ENCODE measurements around the gene DLG2.

Gene DLG2

DNA sequence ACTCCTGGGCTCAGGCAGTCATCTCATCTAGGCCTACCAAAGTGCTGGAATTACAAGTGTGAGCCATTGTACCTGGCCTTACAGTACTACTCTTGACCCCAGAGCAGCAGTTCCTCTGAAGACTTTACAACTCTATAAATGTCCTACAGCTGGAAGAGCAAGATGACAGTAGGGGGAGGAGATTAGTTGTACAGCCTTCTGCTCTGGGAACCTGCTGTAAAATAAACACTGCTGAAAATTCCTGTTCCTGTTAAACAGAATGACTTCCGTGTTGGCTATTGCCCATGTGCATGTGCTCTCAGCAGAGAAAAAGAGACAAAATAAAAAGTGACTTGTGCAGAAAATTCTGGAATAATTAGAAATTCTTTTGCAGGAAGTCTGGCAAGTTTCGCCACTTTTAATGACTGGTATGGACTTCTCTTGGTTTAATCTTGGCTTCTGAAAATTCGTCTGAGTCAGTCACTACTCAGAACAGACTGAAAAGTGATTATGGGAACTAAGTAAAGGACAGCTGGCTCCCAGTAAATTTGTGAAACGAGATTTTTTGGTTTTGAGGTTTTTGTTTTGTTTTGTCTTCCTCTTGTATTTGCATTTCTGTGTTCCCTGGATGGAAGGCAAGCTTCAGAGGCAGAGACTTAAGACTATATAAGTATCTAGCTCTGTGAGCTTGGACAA is 955.7 kb downstream of the DLG2 start:
- Mint-ChIP-seq H3K27ac (ENCODE audit: low read depth) (no peak overlapping the region), H3K4me1 (no peaks in the 10 kb centered on the region), H3K4me3 (no peak overlapping the region), H3K36me3 (ENCODE audit: insufficient read depth) (no peaks in the 10 kb centered on the region), H3K27me3 (no peaks in the 10 kb centered on the region), H3K9me3 (peaks cover 31% of the 10 kb centered on the region)
- ATAC-seq (replicated peaks; ENCODE audit: extremely low read depth, poor library complexity, severe bottlenecking) (no peak), DNase-seq (ENCODE audit: low spot score in 2 of 2) (no peak)

DNA sequence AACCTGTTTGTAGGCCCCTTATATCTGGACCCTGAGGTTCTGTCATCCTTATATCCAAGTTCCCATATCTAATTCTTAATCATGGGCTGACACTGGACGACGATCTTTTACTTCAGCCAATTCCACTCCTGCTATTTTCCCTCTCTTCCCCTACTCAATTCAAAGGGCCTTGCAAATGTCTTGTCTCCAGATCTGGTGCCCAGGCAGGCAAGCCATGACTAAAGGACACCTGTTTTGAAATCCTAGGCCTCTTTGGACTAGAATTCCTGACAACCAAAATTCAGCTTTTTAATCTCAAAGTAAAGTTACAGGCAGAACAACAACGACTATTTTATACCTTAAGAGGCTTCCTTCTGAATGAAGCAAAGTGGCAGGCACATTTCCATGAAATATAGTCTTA is 963.4 kb downstream of the DLG2 start:
- no peaks in the 10 kb centered on the region for H3K4me1 Mint-ChIP-seq
- ATAC-seq (replicated peaks; ENCODE audit: extremely low read depth, poor library complexity, severe bottlenecking): no peak
- no peak overlapping the region for H3K27ac Mint-ChIP-seq (ENCODE audit: low read depth)
- no peaks in the 10 kb centered on the region for H3K27me3 Mint-ChIP-seq
- no peaks in the 10 kb centered on the region for H3K36me3 Mint-ChIP-seq (ENCODE audit: insufficient read depth)
- no peak overlapping the region for H3K4me3 Mint-ChIP-seq
- peaks cover 8% of the 10 kb centered on the region for H3K9me3 Mint-ChIP-seq
- no peak for DNase-seq (ENCODE audit: low spot score in 2 of 2)

GRCh38 chr11:84660257-84660977 is 966.7 kb downstream of the DLG2 start:
- Mint-ChIP-seq H3K27ac (ENCODE audit: low read depth) (no peak overlapping the region), H3K4me3 (no peak overlapping the region), H3K27me3 (no peaks in the 10 kb centered on the region), H3K36me3 (ENCODE audit: insufficient read depth) (no peaks in the 10 kb centered on the region), H3K9me3 (peaks cover 17% of the 10 kb centered on the region), H3K4me1 (no peaks in the 10 kb centered on the region)
- ATAC-seq (replicated peaks; ENCODE audit: extremely low read depth, poor library complexity, severe bottlenecking): no peak
- DNase-seq (ENCODE audit: low spot score in 2 of 2): no peak

DNA sequence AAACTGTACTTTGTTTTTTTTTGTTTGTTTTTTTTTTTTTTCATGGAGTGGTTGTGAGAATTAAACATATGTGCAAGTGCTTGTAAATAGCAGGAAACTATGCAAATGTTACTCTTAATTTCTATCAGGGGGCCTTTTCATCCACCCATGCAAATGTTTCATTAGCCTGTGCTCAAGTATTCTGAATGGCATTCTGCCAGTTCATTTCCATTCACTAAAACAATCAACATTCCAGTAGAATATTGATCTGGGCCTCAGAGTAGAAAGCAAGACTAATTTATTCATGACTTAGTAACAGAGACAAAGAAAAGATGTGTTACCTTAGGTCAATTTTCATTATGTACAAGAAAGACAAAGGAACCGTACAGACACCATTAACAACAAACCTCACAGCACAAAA is 971.4 kb downstream of the DLG2 start:
- no peaks in the 10 kb centered on the region for H3K36me3 Mint-ChIP-seq (ENCODE audit: insufficient read depth)

GRCh38 chr11:84648471-84648870 is 978.7 kb downstream of the DLG2 start:
- Mint-ChIP-seq H3K36me3 (ENCODE audit: insufficient read depth) (no peaks in the 10 kb centered on the region), H3K4me1 (no peaks in the 10 kb centered on the region), H3K9me3 (peaks cover 23% of the 10 kb centered on the region), H3K27ac (ENCODE audit: low read depth) (no peak overlapping the region), H3K4me3 (no peak overlapping the region), H3K27me3 (no peaks in the 10 kb centered on the region)
- ATAC-seq (replicated peaks; ENCODE audit: extremely low read depth, poor library complexity, severe bottlenecking) (no peak), DNase-seq (ENCODE audit: low spot score in 2 of 2) (no peak)

More for the DNA sequence above, 971.4 kb downstream of the DLG2 start:
- peaks cover 39% of the 10 kb centered on the region for H3K9me3 Mint-ChIP-seq
- no peak for DNase-seq (ENCODE audit: low spot score in 2 of 2)
- no peak overlapping the region for H3K4me3 Mint-ChIP-seq
- H3K4me1 Mint-ChIP-seq: no peaks in the 10 kb centered on the region
- no peaks in the 10 kb centered on the region for H3K27me3 Mint-ChIP-seq
- H3K27ac Mint-ChIP-seq (ENCODE audit: low read depth): no peak overlapping the region
- ATAC-seq (replicated peaks; ENCODE audit: extremely low read depth, poor library complexity, severe bottlenecking): no peak

- H3K27ac Mint-ChIP-seq (ENCODE audit: low read depth): no peak overlapping the region
- H3K4me3 Mint-ChIP-seq: no peak overlapping the region
- no peaks in the 10 kb centered on the region for H3K36me3 Mint-ChIP-seq (ENCODE audit: insufficient read depth)
- DNase-seq (ENCODE audit: low spot score in 2 of 2): no peak
- H3K4me1 Mint-ChIP-seq: no peaks in the 10 kb centered on the region
- ATAC-seq (replicated peaks; ENCODE audit: extremely low read depth, poor library complexity, severe bottlenecking): no peak
- H3K9me3 Mint-ChIP-seq: peaks cover 9% of the 10 kb centered on the region
- no peaks in the 10 kb centered on the region for H3K27me3 Mint-ChIP-seq
These were observed 981.0 kb downstream of the DLG2 start for GRCh38 chr11:84645988-84646694.

DNA sequence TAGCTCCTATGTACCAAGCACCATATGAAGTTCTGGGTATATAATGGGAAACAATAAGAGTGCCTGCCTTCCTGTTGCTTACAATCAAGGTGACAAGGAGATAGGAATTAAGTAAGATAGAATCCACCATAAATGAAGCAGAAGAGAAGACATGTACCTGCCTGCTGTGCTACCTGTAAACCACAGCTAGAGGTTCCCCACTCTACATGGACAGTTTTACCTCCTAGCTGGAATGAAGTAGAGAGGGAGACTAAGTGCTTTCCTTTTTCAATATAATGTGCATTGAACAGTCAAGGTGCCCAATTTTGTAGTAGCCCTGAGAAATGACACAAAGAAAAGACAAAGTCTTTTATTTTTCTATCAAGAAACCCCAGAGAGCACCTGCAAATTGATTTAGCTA is 984.6 kb downstream of the DLG2 start:
- ATAC-seq (replicated peaks; ENCODE audit: extremely low read depth, poor library complexity, severe bottlenecking): no peak
- Mint-ChIP-seq H3K4me3 (no peak overlapping the region), H3K36me3 (ENCODE audit: insufficient read depth) (no peaks in the 10 kb centered on the region), H3K27me3 (no peaks in the 10 kb centered on the region), H3K9me3 (peaks cover 6% of the 10 kb centered on the region), H3K4me1 (no peaks in the 10 kb centered on the region), H3K27ac (ENCODE audit: low read depth) (no peak overlapping the region)
- no peak for DNase-seq (ENCODE audit: low spot score in 2 of 2)

DNA sequence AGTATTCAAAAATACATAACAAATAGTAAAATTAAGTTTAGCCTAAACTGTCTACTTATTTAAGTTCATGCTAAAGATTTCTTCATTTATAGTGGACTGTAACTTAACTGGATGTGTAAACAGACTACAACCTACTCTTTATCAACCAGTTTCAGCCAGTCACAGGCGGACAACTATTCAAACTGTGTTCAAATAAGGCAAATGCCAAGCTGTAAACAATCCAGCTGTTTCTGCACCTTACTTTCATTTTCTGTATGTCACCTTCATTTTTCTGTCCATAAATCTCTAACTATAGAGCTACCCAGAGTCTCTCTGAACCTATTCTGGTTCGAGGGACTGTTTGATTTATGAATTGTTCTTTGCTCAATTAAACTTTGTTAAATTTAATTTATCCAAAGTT is 992.8 kb downstream of the DLG2 start:
- H3K4me1 Mint-ChIP-seq: no peaks in the 10 kb centered on the region
- H3K27ac Mint-ChIP-seq (ENCODE audit: low read depth): no peak overlapping the region
- no peak overlapping the region for H3K4me3 Mint-ChIP-seq
- ATAC-seq (replicated peaks; ENCODE audit: extremely low read depth, poor library complexity, severe bottlenecking): no peak
- no peaks in the 10 kb centered on the region for H3K36me3 Mint-ChIP-seq (ENCODE audit: insufficient read depth)
- DNase-seq (ENCODE audit: low spot score in 2 of 2): no peak
- H3K9me3 Mint-ChIP-seq: peaks cover 11% of the 10 kb centered on the region
- no peaks in the 10 kb centered on the region for H3K27me3 Mint-ChIP-seq

DNA sequence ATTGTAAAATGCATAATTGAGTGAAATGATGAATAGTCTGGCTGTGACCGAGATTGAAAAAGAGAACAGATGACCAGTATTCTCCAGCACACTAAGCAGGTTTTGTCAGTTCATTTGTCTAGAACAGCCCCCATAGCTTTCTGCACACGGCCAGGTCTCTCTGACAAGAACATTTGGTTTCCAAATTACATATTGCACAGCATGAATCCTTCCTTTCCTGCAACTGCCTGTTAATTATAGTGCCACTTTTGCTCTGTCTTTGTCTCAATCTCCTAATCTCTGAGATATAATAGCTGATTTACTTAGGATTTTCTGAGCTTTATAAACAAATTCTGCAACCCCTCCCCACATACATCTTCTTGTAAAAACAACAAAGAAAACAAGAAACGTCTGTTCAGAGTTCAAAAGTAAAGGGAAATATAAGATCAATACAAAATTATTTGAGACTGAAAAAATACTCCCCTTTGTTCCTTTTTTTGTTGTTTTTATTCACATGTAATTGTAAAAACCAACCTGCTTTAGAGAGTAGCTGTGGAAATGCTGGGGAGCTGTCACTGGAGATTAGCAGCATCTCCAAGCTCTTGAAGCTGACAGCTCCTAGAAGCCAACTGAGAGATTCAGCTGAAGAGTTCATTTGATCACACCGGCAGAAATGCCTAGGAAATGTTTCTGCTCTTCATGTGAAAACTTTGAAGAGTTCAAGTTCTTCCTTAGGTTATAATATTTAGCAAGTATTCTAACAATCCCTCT is 998.1 kb downstream of the DLG2 start:
- Mint-ChIP-seq H3K27ac (ENCODE audit: low read depth) (no peak overlapping the region), H3K36me3 (ENCODE audit: insufficient read depth) (no peaks in the 10 kb centered on the region), H3K4me1 (no peaks in the 10 kb centered on the region), H3K27me3 (no peaks in the 10 kb centered on the region), H3K4me3 (no peak overlapping the region), H3K9me3 (peaks cover 10% of the 10 kb centered on the region)
- no peak for DNase-seq (ENCODE audit: low spot score in 2 of 2)
- ATAC-seq (replicated peaks; ENCODE audit: extremely low read depth, poor library complexity, severe bottlenecking): no peak

DNA sequence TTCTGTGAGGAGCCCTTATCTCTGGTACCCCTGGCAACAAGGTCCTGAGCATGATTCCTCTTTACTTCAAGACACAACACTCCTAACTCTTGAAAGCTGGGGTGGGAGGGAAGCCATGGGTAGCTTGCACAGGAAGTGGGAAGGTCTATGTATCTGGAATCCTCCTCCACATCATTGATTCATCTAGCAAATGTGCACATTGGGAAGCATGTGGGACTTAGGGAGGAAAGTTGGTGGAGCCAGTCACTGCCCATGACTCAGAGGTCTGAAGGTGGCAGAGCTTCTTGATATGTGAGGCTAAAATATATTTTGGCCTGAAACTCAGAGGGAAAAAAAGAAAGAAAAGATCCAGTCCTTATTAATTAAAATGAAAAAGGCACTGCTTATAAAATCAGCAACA is 1000.9 kb downstream of the DLG2 start:
- H3K36me3 Mint-ChIP-seq (ENCODE audit: insufficient read depth): no peaks in the 10 kb centered on the region
- DNase-seq (ENCODE audit: low spot score in 2 of 2): no peak

DNA sequence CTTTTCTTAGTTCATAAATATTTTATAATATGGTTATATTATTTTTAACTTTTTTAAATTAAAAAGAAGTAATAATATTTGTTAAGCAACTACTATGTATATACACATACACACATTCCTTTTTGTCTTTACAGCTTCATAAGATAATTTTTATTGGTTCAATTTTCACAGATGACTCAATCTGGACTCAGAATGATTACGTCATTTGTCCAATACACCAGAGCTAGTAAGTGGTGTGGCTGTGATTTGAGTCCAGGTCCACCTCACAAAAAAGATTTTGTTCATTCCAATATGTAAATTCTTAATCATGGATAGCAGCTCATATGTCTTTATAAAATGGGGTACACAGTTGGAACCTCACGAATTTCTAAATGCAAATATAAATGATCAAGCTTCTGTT is 1014.5 kb downstream of the DLG2 start:
- Mint-ChIP-seq H3K4me1 (no peaks in the 10 kb centered on the region), H3K27me3 (no peaks in the 10 kb centered on the region), H3K9me3 (peaks cover 14% of the 10 kb centered on the region), H3K27ac (ENCODE audit: low read depth) (no peak overlapping the region), H3K36me3 (ENCODE audit: insufficient read depth) (no peaks in the 10 kb centered on the region), H3K4me3 (no peak overlapping the region)
- DNase-seq (ENCODE audit: low spot score in 2 of 2) (no peak), ATAC-seq (replicated peaks; ENCODE audit: extremely low read depth, poor library complexity, severe bottlenecking) (no peak)

More for the DNA sequence above, 1000.9 kb downstream of the DLG2 start:
- no peak overlapping the region for H3K27ac Mint-ChIP-seq (ENCODE audit: low read depth)
- H3K4me1 Mint-ChIP-seq: no peaks in the 10 kb centered on the region
- no peak overlapping the region for H3K4me3 Mint-ChIP-seq
- ATAC-seq (replicated peaks; ENCODE audit: extremely low read depth, poor library complexity, severe bottlenecking): no peak
- no peaks in the 10 kb centered on the region for H3K27me3 Mint-ChIP-seq
- peaks cover 32% of the 10 kb centered on the region for H3K9me3 Mint-ChIP-seq

- ATAC-seq (replicated peaks; ENCODE audit: extremely low read depth, poor library complexity, severe bottlenecking) (no peak), DNase-seq (ENCODE audit: low spot score in 2 of 2) (no peak)
- no peaks in the 10 kb centered on the region for H3K36me3 Mint-ChIP-seq (ENCODE audit: insufficient read depth)
- H3K27me3 Mint-ChIP-seq: no peaks in the 10 kb centered on the region
- peaks cover 18% of the 10 kb centered on the region for H3K9me3 Mint-ChIP-seq
- H3K4me3 Mint-ChIP-seq: no peak overlapping the region
- H3K27ac Mint-ChIP-seq (ENCODE audit: low read depth): no peak overlapping the region
- H3K4me1 Mint-ChIP-seq: no peaks in the 10 kb centered on the region
These were observed 1018.3 kb downstream of the DLG2 start for GRCh38 chr11:84608837-84609196.
